Measurements from ENCODE around the gene EHBP1L1.
"Not testable (repeated sequence)": the region's sequence is repeated elsewhere in the genome, so short reads cannot be mapped to it uniquely, and the experiment has no call there.

The EHBP1L1 gene

DNA sequence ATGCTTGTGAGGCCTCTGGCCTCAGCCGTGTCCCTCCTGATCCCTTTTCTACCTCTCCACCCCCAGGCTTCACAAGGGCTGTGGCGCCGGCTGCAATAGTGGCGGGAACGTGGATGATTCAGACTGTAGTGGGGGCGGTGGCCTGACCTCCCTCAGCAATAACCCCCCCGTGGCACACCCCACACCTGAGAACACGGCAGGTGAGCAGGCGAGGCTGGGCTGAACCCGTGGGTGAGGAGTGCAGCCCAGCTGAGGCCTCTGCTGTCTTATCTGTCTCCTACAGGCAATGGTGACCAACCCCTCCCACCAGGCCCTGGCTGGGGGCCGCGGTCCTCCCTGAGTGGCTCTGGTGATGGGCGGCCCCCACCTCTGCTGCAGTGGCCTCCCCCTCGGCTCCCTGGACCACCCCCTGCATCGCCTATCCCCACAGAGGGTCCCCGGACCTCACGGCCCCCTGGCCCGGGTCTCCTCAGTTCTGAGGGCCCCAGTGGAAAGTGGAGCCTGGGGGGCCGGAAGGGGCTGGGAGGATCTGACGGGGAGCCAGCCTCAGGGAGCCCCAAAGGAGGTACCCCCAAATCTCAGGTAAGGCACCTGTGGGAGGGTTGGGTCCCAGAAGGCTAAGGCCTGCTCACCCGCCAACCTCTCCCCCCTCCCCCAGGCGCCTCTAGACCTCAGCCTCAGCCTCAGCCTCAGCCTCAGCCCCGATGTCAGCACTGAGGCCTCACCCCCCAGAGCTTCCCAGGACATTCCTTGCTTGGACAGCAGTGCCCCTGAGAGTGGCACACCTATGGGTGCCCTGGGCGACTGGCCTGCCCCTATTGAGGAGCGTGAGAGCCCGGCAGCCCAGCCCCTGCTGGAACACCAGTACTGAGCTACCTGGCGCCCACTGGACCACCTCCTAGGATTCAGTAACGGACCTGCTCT, 60.5 kb downstream of the EHBP1L1 start:
- no peak for DNase-seq (ENCODE audit: low spot score in 2 of 2)
- Mint-ChIP-seq H3K27ac (no peak overlapping the region), H3K27me3 (no peaks in the 10 kb centered on the region), H3K4me3 (peak overlapping the region; percentile 41), H3K9me3 (no peaks in the 10 kb centered on the region), H3K36me3 (peaks cover 10% of the 10 kb centered on the region), H3K4me1 (peaks cover 23% of the 10 kb centered on the region)
- no peak for ATAC-seq (ENCODE audit: low read depth)

DNA sequence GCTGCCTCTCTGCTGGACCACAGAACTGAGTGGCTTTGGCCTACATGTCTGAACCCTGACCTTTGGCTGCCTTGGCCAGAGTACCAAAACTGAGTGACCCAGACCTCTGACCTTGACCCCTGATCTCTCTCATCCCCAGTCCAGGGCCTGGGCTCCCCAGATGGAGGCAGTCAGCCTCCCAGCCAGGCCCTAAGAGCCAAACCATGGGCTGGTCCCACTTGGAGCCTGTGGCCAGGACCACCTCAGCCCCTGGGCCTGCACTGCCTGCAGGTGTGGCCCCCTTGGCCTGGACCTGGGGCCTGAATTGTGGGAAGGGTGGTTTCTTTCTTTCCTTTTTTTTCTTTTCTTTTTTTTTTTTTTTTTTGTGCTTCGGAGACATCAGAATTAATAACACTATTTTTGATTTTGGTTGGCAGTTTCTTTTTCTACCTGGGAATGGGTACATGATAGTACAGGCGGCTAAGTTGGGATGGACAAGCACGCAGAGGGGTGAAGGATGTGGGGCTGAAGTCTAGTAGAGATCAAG, 61.2 kb downstream of the EHBP1L1 start:
- H3K4me1 Mint-ChIP-seq = peaks cover 30% of the 10 kb centered on the region
- H3K4me3 Mint-ChIP-seq = peak overlapping the region; percentile 95

DNA sequence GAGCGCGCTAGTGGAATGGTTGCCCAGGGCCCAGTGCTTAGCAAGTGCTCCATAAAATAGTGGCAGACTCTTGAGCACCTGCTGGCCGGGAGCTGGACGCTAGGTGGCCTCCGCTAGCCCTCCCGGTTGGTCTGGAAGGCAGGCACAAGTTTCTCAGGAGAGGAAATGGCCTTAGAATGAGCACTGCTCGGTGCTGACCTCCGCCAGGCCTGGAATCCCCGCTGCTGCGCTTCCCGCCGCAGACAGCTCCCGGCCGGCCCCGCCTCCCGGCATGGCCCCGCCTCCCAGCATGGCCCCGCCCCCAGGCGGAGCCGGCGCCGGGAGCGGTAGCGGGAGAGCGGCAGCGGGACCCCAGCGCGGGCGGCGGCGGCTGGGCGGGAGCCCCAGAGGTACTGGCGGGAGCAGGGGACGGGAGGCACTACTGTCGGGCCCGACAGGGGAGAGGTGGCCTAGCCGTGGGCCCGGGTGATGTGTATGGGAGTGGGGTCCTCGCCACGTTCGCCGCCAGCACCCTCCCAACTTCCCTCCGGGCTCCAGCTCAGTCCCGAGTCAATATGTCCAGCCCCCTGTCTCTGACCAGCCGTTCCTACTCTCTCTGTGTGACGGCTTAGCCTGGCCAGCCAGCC, 62.1 kb downstream of the EHBP1L1 start, which contains the start of gene SIPA1:
Gene SIPA1, plus strand, starts transcription at position 308 of the 626 bp plus-strand sequence. CDS start 2,821 bp downstream, outside the sequence.
- Mint-ChIP-seq H3K27ac (peak within 1 kb of the TSS; percentile 97), H3K4me3 (peak within 1 kb of the TSS; percentile 95), H3K36me3 (peaks cover 10% of the 10 kb centered on the region), H3K4me1 (peaks cover 31% of the 10 kb centered on the region), H3K9me3 (no peaks in the 10 kb centered on the region), H3K27me3 (no peaks in the 10 kb centered on the region)
- ATAC-seq (ENCODE audit: low read depth) (peak; percentile 33), DNase-seq (ENCODE audit: low spot score in 2 of 2) (peak; percentile 79 to 84)

More for the DNA sequence above, 61.2 kb downstream of the EHBP1L1 start:
- no peak for DNase-seq (ENCODE audit: low spot score in 2 of 2)
- Mint-ChIP-seq H3K9me3 (no peaks in the 10 kb centered on the region), H3K27me3 (no peaks in the 10 kb centered on the region), H3K36me3 (peaks cover 10% of the 10 kb centered on the region), H3K27ac (peak overlapping the region; percentile 97)
- ATAC-seq (ENCODE audit: low read depth) = no peak

DNA sequence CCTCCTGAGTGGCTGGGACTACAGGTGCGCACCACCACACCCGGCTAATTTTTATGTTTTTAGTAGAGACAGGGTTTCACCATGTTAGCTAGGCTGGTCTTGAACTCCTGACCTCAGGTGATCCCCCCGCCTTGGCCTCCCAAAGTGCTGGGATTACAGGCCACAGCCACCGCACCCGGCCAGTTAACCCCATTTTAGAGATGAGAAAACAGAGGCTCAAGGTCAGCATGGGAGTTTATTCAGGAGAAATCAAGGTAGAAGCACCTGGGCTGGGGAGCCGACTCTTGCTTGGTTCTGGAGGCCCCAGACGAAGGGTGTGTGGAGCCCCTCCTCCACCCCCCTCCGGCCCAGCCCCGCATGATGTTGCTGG, 63.4 kb downstream of the EHBP1L1 start:
- not testable (repeated sequence) for DNase-seq (ENCODE audit: low spot score in 2 of 2); H3K9me3 Mint-ChIP-seq; ATAC-seq (ENCODE audit: low read depth); H3K27me3 Mint-ChIP-seq
- Mint-ChIP-seq H3K27ac (peak overlapping the region; percentile 97), H3K4me1 (peaks cover 33% of the 10 kb centered on the region), H3K36me3 (peaks cover 18% of the 10 kb centered on the region), H3K4me3 (peak overlapping the region; percentile 95)

DNA sequence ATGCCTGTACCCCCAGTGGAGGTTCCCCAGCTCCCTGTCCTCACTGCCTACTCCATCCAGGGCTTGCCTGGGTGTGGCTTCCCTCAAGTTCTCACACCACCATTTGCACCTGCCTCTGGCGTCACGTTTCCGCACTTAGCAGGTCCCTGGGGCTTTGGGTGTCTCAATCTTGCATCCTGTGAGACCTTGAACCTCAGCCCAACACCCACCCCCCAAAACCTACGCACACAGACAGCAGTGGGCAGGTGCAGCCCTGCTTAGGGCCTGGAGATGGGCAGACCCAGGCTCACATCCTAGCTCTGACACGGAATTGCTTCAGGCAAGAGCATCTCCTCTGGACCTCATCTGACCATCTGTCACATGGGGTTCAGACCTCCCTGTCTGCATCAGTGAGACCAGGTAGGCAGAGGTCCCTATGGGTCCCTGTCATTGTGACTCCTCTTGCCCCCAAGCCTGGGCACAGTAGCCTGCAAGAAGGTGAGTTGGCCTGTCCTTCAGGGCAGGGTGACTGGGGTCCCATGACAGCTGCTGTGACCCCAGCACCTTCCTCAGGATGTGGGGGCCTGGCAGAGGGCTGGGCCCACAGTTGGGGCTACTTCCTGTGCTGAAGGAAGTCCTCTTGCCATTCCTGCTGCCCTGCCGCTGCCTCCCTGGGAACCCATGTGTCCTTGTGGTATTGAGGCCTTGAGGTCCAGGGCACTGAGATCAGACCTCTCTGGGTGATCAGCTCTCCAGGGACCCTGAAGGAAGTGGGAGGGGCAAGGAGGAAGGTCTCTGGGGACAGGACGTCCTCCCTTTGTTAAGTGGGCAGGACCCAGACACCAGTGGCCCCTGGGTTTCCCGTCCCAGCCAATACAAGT, 64.0 kb downstream of the EHBP1L1 start:
- peaks cover 33% of the 10 kb centered on the region for H3K4me1 Mint-ChIP-seq

DNA sequence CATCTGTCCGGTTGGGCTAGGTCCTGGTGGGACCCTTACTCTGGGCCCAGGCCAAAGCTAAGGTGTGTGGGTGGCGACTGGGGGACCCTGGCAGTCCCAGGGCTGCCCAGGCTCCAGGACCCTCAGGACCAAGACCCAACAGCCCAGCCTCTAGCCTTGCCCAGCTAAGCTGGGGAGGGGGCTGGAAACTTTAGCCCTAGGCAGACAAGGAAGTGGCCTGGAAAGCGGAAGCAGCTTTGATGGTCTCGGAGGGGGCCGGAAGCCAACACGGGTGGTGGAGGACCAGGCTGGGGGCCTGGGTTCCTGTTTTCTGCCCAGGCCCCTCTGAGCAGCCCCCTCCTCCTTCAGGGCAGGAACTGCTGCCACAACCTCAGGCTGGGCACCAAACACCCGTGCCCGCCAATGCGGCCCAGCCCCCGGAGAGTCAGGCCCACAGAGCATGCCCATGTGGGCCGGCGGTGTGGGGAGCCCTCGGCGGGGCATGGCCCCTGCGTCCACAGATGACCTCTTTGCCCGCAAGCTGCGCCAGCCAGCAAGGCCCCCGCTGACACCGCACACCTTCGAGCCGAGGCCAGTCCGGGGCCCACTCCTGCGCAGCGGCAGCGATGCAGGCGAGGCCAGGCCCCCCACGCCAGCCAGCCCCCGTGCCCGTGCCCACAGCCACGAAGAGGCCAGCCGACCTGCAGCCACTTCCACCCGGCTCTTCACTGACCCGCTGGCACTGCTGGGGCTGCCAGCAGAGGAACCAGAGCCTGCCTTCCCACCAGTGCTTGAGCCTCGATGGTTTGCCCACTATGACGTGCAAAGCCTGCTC, 64.8 kb downstream of the EHBP1L1 start:
- Mint-ChIP-seq H3K4me1 (peaks cover 38% of the 10 kb centered on the region), H3K36me3 (peaks cover 21% of the 10 kb centered on the region), H3K27ac (peak overlapping the region; percentile 97), H3K9me3 (no peaks in the 10 kb centered on the region), H3K4me3 (peak overlapping the region; percentile 95), H3K27me3 (no peaks in the 10 kb centered on the region)
- DNase-seq (ENCODE audit: low spot score in 2 of 2) (peak; percentile 60 to 73), ATAC-seq (ENCODE audit: low read depth) (peak; percentile 24)

More for the DNA sequence above, 64.0 kb downstream of the EHBP1L1 start:
- Mint-ChIP-seq H3K27ac (peak overlapping the region; percentile 97), H3K4me3 (peak overlapping the region; percentile 95), H3K9me3 (no peaks in the 10 kb centered on the region), H3K27me3 (no peaks in the 10 kb centered on the region), H3K36me3 (peaks cover 21% of the 10 kb centered on the region)
- DNase-seq (ENCODE audit: low spot score in 2 of 2) = peak; percentile 82 to 95
- peak; percentile 75 for ATAC-seq (ENCODE audit: low read depth)

DNA sequence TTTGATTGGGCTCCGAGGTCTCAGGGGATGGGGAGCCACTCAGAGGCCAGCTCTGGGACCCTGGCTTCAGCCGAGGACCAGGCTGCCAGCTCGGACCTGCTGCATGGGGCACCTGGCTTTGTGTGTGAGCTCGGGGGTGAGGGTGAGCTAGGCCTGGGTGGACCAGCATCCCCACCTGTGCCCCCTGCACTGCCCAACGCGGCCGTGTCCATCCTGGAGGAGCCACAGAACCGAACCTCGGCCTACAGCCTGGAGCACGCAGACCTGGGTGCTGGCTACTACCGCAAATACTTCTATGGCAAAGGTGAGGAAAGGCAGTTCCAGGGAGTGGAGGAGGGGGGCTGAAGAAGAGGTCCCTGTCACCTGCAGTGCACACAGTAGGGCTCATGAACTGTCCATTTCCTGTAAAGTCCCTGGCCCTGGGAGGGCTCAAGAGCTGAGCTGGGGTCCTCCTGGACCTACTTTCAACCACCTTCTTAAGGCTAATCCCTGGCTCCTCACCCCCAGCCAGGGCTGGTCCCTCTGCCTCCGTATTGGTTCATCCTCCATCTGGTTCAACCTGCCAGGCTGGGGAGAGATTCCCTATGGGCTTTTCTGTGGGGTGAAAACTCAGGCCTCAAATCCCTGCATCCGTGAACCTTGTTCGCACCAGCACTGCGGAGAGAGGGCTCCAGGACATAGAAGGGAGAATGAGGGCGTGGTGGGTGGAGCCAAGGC, 65.6 kb downstream of the EHBP1L1 start:
- Mint-ChIP-seq H3K27me3 (no peaks in the 10 kb centered on the region), H3K27ac (peak overlapping the region; percentile 97), H3K4me3 (peak overlapping the region; percentile 95), H3K36me3 (peaks cover 24% of the 10 kb centered on the region), H3K4me1 (peaks cover 38% of the 10 kb centered on the region), H3K9me3 (no peaks in the 10 kb centered on the region)
- no peak for DNase-seq (ENCODE audit: low spot score in 2 of 2)
- no peak for ATAC-seq (ENCODE audit: low read depth)
